SIG-M5 (cell line): ENCODE data around the gene INPP5F.
"Not testable (repeated sequence)": the region's sequence is repeated elsewhere in the genome, so short reads cannot be mapped to it uniquely, and the experiment has no call there.

Source experiments
- DNase-seq: peaks from one replicate; lab custom pipeline; 2025; lab: John Stamatoyannopoulos, UW

INPP5F gene

GRCh38 chr10:119707331-119707730 lies 18.5 kb upstream of the INPP5F start:
- not testable (repeated sequence) for DNase-seq

- DNase-seq: not testable (repeated sequence)
Observed at GRCh38 chr10:119710935-119711334, 14.9 kb upstream of the INPP5F start.

GRCh38 chr10:119713744-119714483 lies 11.9 kb upstream of the INPP5F start:
- DNase-seq: no peak

- DNase-seq: no peak
Observed at GRCh38 chr10:119714484-119714816, 11.4 kb upstream of the INPP5F start.

- DNase-seq: no peak
Observed at GRCh38 chr10:119715628-119716505, 10.0 kb upstream of the INPP5F start.

GRCh38 chr10:119723161-119723560 lies 2.7 kb upstream of the INPP5F start:
- no peak for DNase-seq

- no peak for DNase-seq
Observed at GRCh38 chr10:119723624-119724023, 2.2 kb upstream of the INPP5F start.

- no peak for DNase-seq
Observed at GRCh38 chr10:119724593-119725516, 995 bp upstream of the INPP5F start.

- no peak for DNase-seq
Observed at GRCh38 chr10:119725517-119725827, 378 bp upstream of the INPP5F start.

GRCh38 chr10:119726676-119727261 lies 919 bp downstream of the INPP5F start:
- no peak for DNase-seq

GRCh38 chr10:119728172-119728800 lies 2.4 kb downstream of the INPP5F start:
- DNase-seq: no peak

- no peak for DNase-seq
Observed at GRCh38 chr10:119734396-119735332, 8.8 kb downstream of the INPP5F start.

- no peak for DNase-seq
Observed at GRCh38 chr10:119735451-119735850, 9.6 kb downstream of the INPP5F start.

GRCh38 chr10:119736220-119736619 lies 10.4 kb downstream of the INPP5F start:
- DNase-seq: no peak

- no peak for DNase-seq
Observed at GRCh38 chr10:119737039-119737663, 11.3 kb downstream of the INPP5F start.

- no peak for DNase-seq
Observed at GRCh38 chr10:119737823-119738222, 12.0 kb downstream of the INPP5F start.

- DNase-seq: no peak
Observed at GRCh38 chr10:119738962-119739361, 13.1 kb downstream of the INPP5F start.

GRCh38 chr10:119740096-119740495 lies 14.2 kb downstream of the INPP5F start:
- DNase-seq: no peak

- DNase-seq: no peak
Observed at GRCh38 chr10:119742947-119743648, 17.2 kb downstream of the INPP5F start.
